HepG2 (cell line): ENCODE data around the gene LILRB5. TPM values are rescaled to one million over a fixed set of nuclear protein-coding genes. Genes with fewer than 3 reads are reported as not detected.

ENCODE experiments used
- ATAC-seq: fragments of 200-7000 bp; cut with Tn5 transposase; 3 replicates; pipeline ENCODE4 v1.9.1; 2020; ENCODE audit warnings: mild to moderate bottlenecking, moderate library complexity
- BruUV-seq: library from RNA; stranded (reverse); fragments of 400-500 nt; replicated peaks from 2 replicates; lab custom pipeline; 2021; lab: Mats Ljungman, UMichigan
- CTCF ChIA-PET: fragments of 300-600 bp; formaldehyde crosslinking; extraction: SDS; loops from one replicate; lab custom pipeline; 2021; ENCODE audit warnings: low total read pairs, inconsistent platforms, low intra/inter-chr PET ratio; lab: Yijun Ruan, JAX
- POLR2A ChIA-PET: fragments of 350-600 bp; sonication (Branson Sonifier 250); formaldehyde crosslinking; loops from one replicate; lab custom pipeline; 2020; ENCODE audit warnings: antibody characterized with exemption, inconsistent platforms; lab: Yijun Ruan, JAX
- DNase-seq: peaks from one replicate; pipeline ENCODE4 v3.0.0-alpha.2; 2015; ENCODE audit warnings: low spot score
- FAIRE-seq: peaks from 3 replicates; lab custom pipeline; 2011; peaks lifted over from hg19 to GRCh38; lab: Jason Lieb, UNC
- H2AFZ ChIP-seq: one replicate; pipeline ENCODE4 v1.6.1; 2011; ENCODE audit warnings: low read length, inconsistent platforms
- H3K27ac ChIP-seq: fragments of 300-600 bp; 3 replicates; pipeline ENCODE4 v1.8.0; 2011; ENCODE audit warnings: mixed run types, mild to moderate bottlenecking, mixed read lengths, low read length, inconsistent platforms; ENCODE audit not compliant: insufficient read depth; ENCODE audit errors: extremely low read length
- H3K27me3 ChIP-seq, 2 experiments: fragments of 200-600 bp in 1 of 2; 2 replicates in 1 of 2; 3 replicates in 1 of 2; pipeline versions ENCODE4 v1.6.0 to v1.8.0; 2011; ENCODE audit warnings: low read length in 2 of 2, mild to moderate bottlenecking in 2 of 2, moderate library complexity in 2 of 2, inconsistent platforms in 1 of 2; ENCODE audit not compliant: insufficient read depth in 2 of 2, control insufficient read depth in 1 of 2
- H3K36me3 ChIP-seq, 2 experiments: fragments of 200-600 bp in 1 of 2; replicated peaks in 1 of 2; 2 replicates in 1 of 2; 3 replicates in 1 of 2; pipeline versions ENCODE4 v1.5.1 to v1.8.0; 2011; ENCODE audit warnings: low read length in 2 of 2, inconsistent platforms in 1 of 2; ENCODE audit not compliant: insufficient read depth in 2 of 2, control insufficient read depth in 1 of 2
- H3K4me1 ChIP-seq: 2 replicates; pipeline ENCODE4 v1.5.1; 2012; ENCODE audit warnings: low read length, inconsistent platforms; ENCODE audit not compliant: insufficient read depth
- H3K4me2 ChIP-seq: 2 replicates; pipeline ENCODE4 v1.6.0; 2011; ENCODE audit warnings: low read depth, low read length, inconsistent platforms
- H3K4me3 ChIP-seq, 3 experiments: fragments of 200-600 bp in 1 of 3; sonication (generic), shearing (Covaris generic) in 1 of 3; replicated peaks in 1 of 3; 2 replicates each; pipeline ENCODE4 v1.5.1; 2011 to 2016; ENCODE audit warnings: low read length in 3 of 3, inconsistent platforms in 2 of 3, low read depth in 2 of 3, mild to moderate bottlenecking in 2 of 3, control low read depth in 1 of 3, mixed read lengths in 1 of 3; ENCODE audit not compliant: insufficient read depth in 1 of 3
- H3K79me2 ChIP-seq: one replicate; pipeline ENCODE4 v1.6.1; 2011; ENCODE audit warnings: low read length, inconsistent platforms; ENCODE audit not compliant: insufficient read depth
- H3K9ac ChIP-seq: 2 replicates; pipeline ENCODE4 v1.6.0; 2011; ENCODE audit warnings: mild to moderate bottlenecking, low read depth, low read length, inconsistent platforms; ENCODE audit not compliant: insufficient read depth
- H3K9me3 ChIP-seq: 2 replicates; pipeline ENCODE4 v1.5.1; 2012; ENCODE audit warnings: mild to moderate bottlenecking, low read length
- H4K20me1 ChIP-seq: 2 replicates; pipeline ENCODE4 v1.6.0; 2011; ENCODE audit warnings: inconsistent platforms, mild to moderate bottlenecking, low read length, moderate library complexity; ENCODE audit not compliant: insufficient read depth
- ARID2 ChIP-seq: sonication (generic); formaldehyde crosslinking; IDR thresholded peaks from 2 replicates; pipeline ENCODE4 v1.8.1; 2022; ENCODE audit warnings: mild to moderate bottlenecking, missing genetic modification reagents, borderline replicate concordance
- HNRNPH1 ChIP-seq: fragments of 200-400 bp; formaldehyde crosslinking; optimal IDR thresholded peaks from 2 replicates; pipeline ENCODE3; 2017; ENCODE audit warnings: mild to moderate bottlenecking, low read depth, low read length
- NFYC ChIP-seq: IDR thresholded peaks from 2 replicates; pipeline ENCODE4 v1.6.1; 2016; ENCODE audit warnings: missing genetic modification reagents, missing compliant biosample characterization
- NONO ChIP-seq, 2 experiments: fragments of 450-650 bp in 1 of 2; sonication (generic) in 1 of 2; formaldehyde crosslinking in 1 of 2; IDR thresholded peaks in 1 of 2; conservative IDR thresholded peaks in 1 of 2; 2 replicates each; pipeline versions ENCODE4 v1.6.1 to v1.8.0; 2017 to 2022; ENCODE audit warnings: mild to moderate bottlenecking in 1 of 2, missing genetic modification reagents in 1 of 2, moderate library complexity in 1 of 2
- PLRG1 ChIP-seq: fragments of 450-650 bp; conservative IDR thresholded peaks from 2 replicates; pipeline ENCODE4 v1.6.1; 2016
- POLR2G ChIP-seq: fragments of 200-400 bp; formaldehyde crosslinking; IDR thresholded peaks from 2 replicates; pipeline ENCODE4 v1.6.1; 2018; ENCODE audit warnings: mild to moderate bottlenecking, low read depth, low read length, moderate library complexity
- RBFOX2 ChIP-seq: fragments of 200-400 bp; formaldehyde crosslinking; IDR thresholded peaks from 2 replicates; pipeline ENCODE4 v1.6.1; 2017; ENCODE audit warnings: low read depth, mild to moderate bottlenecking, low read length
- RBM39 ChIP-seq: fragments of 200-400 bp; formaldehyde crosslinking; IDR thresholded peaks from one replicate; pipeline ENCODE4 v1.6.1; 2018; ENCODE audit warnings: antibody characterized with exemption, mild to moderate bottlenecking, low read depth, low read length; ENCODE audit not compliant: poor library complexity, severe bottlenecking
- SP4 ChIP-seq: sonication (generic); formaldehyde crosslinking; IDR thresholded peaks from 2 replicates; pipeline ENCODE4 v1.8.1; 2023; ENCODE audit warnings: mild to moderate bottlenecking, missing genetic modification reagents
- WGBS: methylation state at CpG from one replicate; pipeline ENCODE4 v1.1.6; 2017; ENCODE audit warnings: low lambda C conversion rate; 5-methylcytosine and 5-hydroxymethylcytosine counted together
- in situ Hi-C: cut with HindIII; loops from 2 replicates; pipeline ENCODE4 v1.10.0; 2017; ENCODE audit warnings: low pct_unique_long_range_greater_than_20kb; ENCODE audit not compliant: extremely low pct_ligation_motif_present
- intact Hi-C: fragments of 100-400 bp; cut with micrococcal nuclease; formaldehyde crosslinking; loops from one replicate; pipeline ENCODE4 v1.10.0; 2022; ENCODE audit not compliant: unreplicated experiment
- polyA plus RNA-seq, 8 experiments: library from polyadenylated mRNA; depleted of rRNA in 3 of 8; stranded (reverse) in 7 of 8; unstranded in 1 of 8; fragments of >200 nt; fragmentation: Illumina TruSeq in 4 of 8; extraction: Trizol in 4 of 8; gene quantifications; 2 replicates each; pipeline versions ENCODE4 v1.2.1 to v1.2.3, GENCODE V29; 2011 to 2016; ENCODE audit warnings: low read depth in 4 of 8, missing spikeins in 1 of 8, mixed read lengths in 1 of 8; ENCODE audit not compliant: insufficient read depth in 1 of 8
- total RNA-seq, 5 experiments: library from RNA; depleted of rRNA; stranded (reverse); fragments of >200 nt; fragmentation: Illumina TruSeq; extraction: Trizol; gene quantifications; 2 replicates each; pipeline ENCODE4 v1.2.3, GENCODE V29; 2016; ENCODE audit warnings: low read depth in 1 of 5

Gene LILRB5
- total and polyA plus RNA-seq, 2 of the 13 experiments (the other 11 are each of a cell fraction or from before 2014, with no cell fraction given), result not detected

GRCh38 chr19:54208784-54209057 lies 48.4 kb downstream of the LILRB5 start:
- 38% methylated on average over 4 of the region's 8 CpGs for WGBS
- intact Hi-C loops (no loop called here), in situ Hi-C loops (no loop called here)
- FAIRE-seq (no peak), DNase-seq (no peak), ATAC-seq (no peak)
- Histone ChIP-seq H3K4me2 (peak overlapping the region; percentile 83), H3K9me3 (no peaks in the 10 kb centered on the region), H3K79me2 (peaks cover 24% of the 10 kb centered on the region), H3K36me3 (peaks cover 20 to 43% of the 10 kb centered on the region in 2 experiments), H3K4me3 (peak overlapping the region in 1 of 3 experiments; percentile 55; a peak in 1 of 6 replicates), H4K20me1 (peaks cover 55% of the 10 kb centered on the region), H2AFZ (no peak overlapping the region), H3K27ac (peak overlapping the region; percentile 80), H3K9ac (peak overlapping the region; percentile 19; the same call in 1 of the 2 replicates), H3K27me3 (no peaks in the 10 kb centered on the region), H3K4me1 (peaks cover 81% of the 10 kb centered on the region)
- TF ChIP-seq PLRG1 (no peak), RBM39 (peak; percentile 57), NFYC (CRISPR knock-in tag) (no peak), HNRNPH1 (peak; percentile 22), POLR2G (peak; percentile 55; the same call in 1 of the 2 replicates), SP4 (CRISPR knock-in tag) (peak; percentile 25; the same call in 1 of the 2 replicates), RBFOX2 (peak; percentile 60; the same call in 1 of the 2 replicates), NONO (IDR thresholded peaks at IDR 0.05) (no peak), NONO (CRISPR knock-in tag; conservative IDR thresholded peaks at IDR 0.05) (0 out of 2 replicates have a peak, but pooled peaks have one; percentile 4), ARID2 (CRISPR knock-in tag) (0 out of 2 replicates have a peak, but pooled peaks have one; percentile 7)
- ChIA-PET POLR2A (interaction anchor here (1.2 to 4.9 kb wide), 6 partner anchors 9 to 72 kb away, joined by 3 to 114 read pairs (median 12); partner anchors contain the start of genes CNOT3, LENG1, MBOAT7 and RPS9), CTCF (interaction anchor here (0.6 kb wide), 1 partner anchor 22 kb away, joined by 3 read pairs; no protein-coding TSS in a partner anchor)
- no TSS peak for BruUV-seq
